ENCODE data around the gene TTLL9. TPM values are rescaled to one million over a fixed set of nuclear protein-coding genes. Genes with fewer than 3 reads are reported as not detected.

TTLL9 gene
- total and polyA plus RNA-seq, 4 donors, result 0.06 to 0.08 TPM; not detected in 2

DNA sequence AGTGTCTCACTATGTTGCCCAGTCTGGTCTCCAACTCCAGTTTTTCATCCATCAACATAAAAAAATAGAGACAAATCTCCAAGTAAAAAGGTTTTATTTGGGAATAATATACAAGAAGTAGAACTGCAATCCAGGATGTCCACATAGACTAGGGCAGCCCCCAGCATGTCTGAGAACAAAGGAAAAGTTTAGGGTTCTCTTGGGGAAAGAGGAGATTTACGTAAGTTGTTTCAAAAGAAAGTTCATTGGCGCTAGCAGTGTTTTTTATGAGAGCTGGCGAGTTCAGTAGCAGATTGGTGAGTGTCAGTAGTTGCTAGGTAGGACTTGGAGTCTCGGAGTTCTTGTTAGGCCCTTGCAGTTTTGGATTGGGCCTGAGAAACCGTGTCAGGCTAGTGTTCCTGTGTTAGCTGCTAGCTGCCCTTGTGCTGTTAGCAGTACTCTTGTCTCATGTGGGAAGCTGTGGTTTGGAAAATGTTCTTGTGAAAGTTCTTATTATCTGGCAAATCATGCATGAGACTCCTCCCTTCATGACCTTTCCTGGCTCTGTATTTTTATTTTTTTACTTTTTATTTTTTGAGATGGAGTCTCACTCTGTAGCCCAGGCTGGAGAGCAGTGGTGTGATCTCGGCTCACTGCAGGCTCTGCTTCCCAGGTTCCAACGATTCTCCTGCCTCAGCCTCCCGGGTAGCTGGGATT lies 24.7 kb downstream of the TTLL9 start:
- no peak for DNase-seq (ENCODE audit: low spot score)
- Histone ChIP-seq H3K9ac (ENCODE audit: low read depth in 1 of 2, low read length in 2 of 2) (no peak overlapping the region), H3K27me3 (ENCODE audit: control insufficient read depth in 4 of 4, insufficient read depth in 4 of 4, low read length in 3 of 4) (no peaks in the 10 kb centered on the region), H3K27ac (ENCODE audit: low read depth in 1 of 2, low read length in 2 of 2) (no peak overlapping the region), H3K4me1 (ENCODE audit: control insufficient read depth in 4 of 4, insufficient read depth in 4 of 4, low read length in 3 of 4) (no peaks in the 10 kb centered on the region), H3K4me3 (ENCODE audit: low read depth in 1 of 3, low read length in 3 of 3) (no peak overlapping the region), H3K36me3 (ENCODE audit: control insufficient read depth in 4 of 4, insufficient read depth in 3 of 4, low read depth in 1 of 4, low read length in 3 of 4) (no peaks in the 10 kb centered on the region), H3K9me3 (ENCODE audit: control insufficient read depth in 4 of 4, low read length in 3 of 4) (no peaks in the 10 kb centered on the region)
- no peak for TF ChIP-seq YY1 (IDR thresholded peaks at IDR 0.05)
- TF ChIP-seq RXRA (IDR thresholded peaks at IDR 0.05), result no peak
- no peak for TF ChIP-seq REST (IDR thresholded peaks at IDR 0.05)
- no peak for TF ChIP-seq FOXA1 (IDR thresholded peaks at IDR 0.05)
- WGBS, result 53% methylated on average over 8 of the region's 8 CpGs

DNA sequence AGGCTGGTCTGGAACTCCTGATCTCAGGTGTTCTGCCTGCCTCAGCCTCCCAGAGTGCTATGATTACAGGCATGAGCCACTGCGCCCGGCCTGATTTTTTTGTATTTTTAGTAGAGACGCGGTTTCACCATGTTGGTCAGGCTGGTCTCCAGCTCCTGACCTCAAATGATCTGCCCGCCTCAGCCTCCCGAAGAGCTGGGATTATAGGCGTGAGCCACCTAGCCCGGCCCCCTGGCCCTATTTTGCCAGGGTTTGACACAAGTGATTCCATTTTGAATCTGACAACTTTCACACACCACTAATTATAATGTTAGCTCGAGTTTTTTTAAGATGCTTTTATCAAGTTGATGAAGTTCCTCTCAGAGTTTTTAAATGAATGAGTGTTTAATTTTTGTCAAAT lies 25.6 kb downstream of the TTLL9 start:
- Histone ChIP-seq H3K9ac (ENCODE audit: low read depth in 1 of 2, low read length in 2 of 2) (no peak overlapping the region), H3K4me1 (ENCODE audit: control insufficient read depth in 4 of 4, insufficient read depth in 4 of 4, low read length in 3 of 4) (no peaks in the 10 kb centered on the region), H3K27me3 (ENCODE audit: control insufficient read depth in 4 of 4, insufficient read depth in 4 of 4, low read length in 3 of 4) (no peaks in the 10 kb centered on the region), H3K27ac (ENCODE audit: low read depth in 1 of 2, low read length in 2 of 2) (no peak overlapping the region), H3K4me3 (ENCODE audit: low read depth in 1 of 3, low read length in 3 of 3) (no peak overlapping the region), H3K36me3 (ENCODE audit: control insufficient read depth in 4 of 4, insufficient read depth in 3 of 4, low read depth in 1 of 4, low read length in 3 of 4) (no peaks in the 10 kb centered on the region), H3K9me3 (ENCODE audit: control insufficient read depth in 4 of 4, low read length in 3 of 4) (no peaks in the 10 kb centered on the region)
- DNase-seq (ENCODE audit: low spot score), result no peak
- TF ChIP-seq HNF4A (conservative IDR thresholded peaks at IDR 0.05) (no peak), RAD21 (IDR thresholded peaks at IDR 0.05) (no peak), RXRA (IDR thresholded peaks at IDR 0.05) (no peak), MAX (IDR thresholded peaks at IDR 0.05) (no peak), ATF3 (IDR thresholded peaks at IDR 0.05) (no peak), JUND (IDR thresholded peaks at IDR 0.05) (no peak)
- 91% methylated on average over 9 of the region's 9 CpGs for WGBS

- Histone ChIP-seq H3K27ac (ENCODE audit: low read depth in 1 of 2, low read length in 2 of 2) (no peak overlapping the region), H3K36me3 (ENCODE audit: control insufficient read depth in 4 of 4, insufficient read depth in 3 of 4, low read depth in 1 of 4, low read length in 3 of 4) (no peaks in the 10 kb centered on the region), H3K4me3 (ENCODE audit: low read depth in 1 of 3, low read length in 3 of 3) (no peak overlapping the region), H3K27me3 (ENCODE audit: control insufficient read depth in 4 of 4, insufficient read depth in 4 of 4, low read length in 3 of 4) (no peaks in the 10 kb centered on the region), H3K9me3 (ENCODE audit: control insufficient read depth in 4 of 4, low read length in 3 of 4) (no peaks in the 10 kb centered on the region), H3K9ac (ENCODE audit: low read depth in 1 of 2, low read length in 2 of 2) (no peak overlapping the region), H3K4me1 (ENCODE audit: control insufficient read depth in 4 of 4, insufficient read depth in 4 of 4, low read length in 3 of 4) (no peaks in the 10 kb centered on the region)
- DNase-seq (ENCODE audit: low spot score), result no peak
- TF ChIP-seq CTCF (IDR thresholded peaks at IDR 0.05; ENCODE audit: low read depth, low read length, missing input control), result no peak
- TF ChIP-seq, protein P1, sequence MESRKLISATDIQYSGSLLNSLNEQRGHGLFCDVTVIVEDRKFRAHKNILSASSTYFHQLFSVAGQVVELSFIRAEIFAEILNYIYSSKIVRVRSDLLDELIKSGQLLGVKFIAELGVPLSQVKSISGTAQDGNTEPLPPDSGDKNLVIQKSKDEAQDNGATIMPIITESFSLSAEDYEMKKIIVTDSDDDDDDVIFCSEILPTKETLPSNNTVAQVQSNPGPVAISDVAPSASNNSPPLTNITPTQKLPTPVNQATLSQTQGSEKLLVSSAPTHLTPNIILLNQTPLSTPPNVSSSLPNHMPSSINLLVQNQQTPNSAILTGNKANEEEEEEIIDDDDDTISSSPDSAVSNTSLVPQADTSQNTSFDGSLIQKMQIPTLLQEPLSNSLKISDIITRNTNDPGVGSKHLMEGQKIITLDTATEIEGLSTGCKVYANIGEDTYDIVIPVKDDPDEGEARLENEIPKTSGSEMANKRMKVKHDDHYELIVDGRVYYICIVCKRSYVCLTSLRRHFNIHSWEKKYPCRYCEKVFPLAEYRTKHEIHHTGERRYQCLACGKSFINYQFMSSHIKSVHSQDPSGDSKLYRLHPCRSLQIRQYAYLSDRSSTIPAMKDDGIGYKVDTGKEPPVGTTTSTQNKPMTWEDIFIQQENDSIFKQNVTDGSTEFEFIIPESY (IDR thresholded peaks at IDR 0.05), result no peak
- no peak for TF ChIP-seq YY1 (IDR thresholded peaks at IDR 0.05)
- no peak for TF ChIP-seq RAD21 (IDR thresholded peaks at IDR 0.05)
- no peak for TF ChIP-seq NR2F2 (IDR thresholded peaks at IDR 0.05)
- no peak for TF ChIP-seq FOXA2 (IDR thresholded peaks at IDR 0.05)
- no peak for TF ChIP-seq MAX (IDR thresholded peaks at IDR 0.05)
- no peak for TF ChIP-seq FOXA1 (IDR thresholded peaks at IDR 0.05)
- TF ChIP-seq SP1 (IDR thresholded peaks at IDR 0.05), result no peak
- no peak for TF ChIP-seq RXRA (IDR thresholded peaks at IDR 0.05)
- TF ChIP-seq ATF3 (IDR thresholded peaks at IDR 0.05), result no peak
- TF ChIP-seq HNF4G (IDR thresholded peaks at IDR 0.05), result no peak
- no peak for TF ChIP-seq GABPA (IDR thresholded peaks at IDR 0.05 in 1 of 2, conservative IDR thresholded peaks at IDR 0.05 in 1 of 2)
- 78% methylated on average over 9 of the region's 9 CpGs for WGBS
These were observed 27.1 kb downstream of the TTLL9 start for GRCh38 chr20:31897541-31897940.
